Osteoblast (primary cell): ENCODE results near the gene BCL11B. TPM values are rescaled to one million over a fixed set of nuclear protein-coding genes. Genes with fewer than 3 reads are reported as not detected.

Experiments used
- DNase-seq: peaks from one replicate; pipeline ENCODE4 v3.0.0; 2011; ENCODE audit warnings: low spot score, mixed read lengths; ENCODE audit not compliant: insufficient read length; ENCODE audit errors: missing footprints
- H2AFZ ChIP-seq: 2 replicates; pipeline ENCODE4 v1.6.0; 2011; ENCODE audit warnings: mild to moderate bottlenecking, low read length
- H3K27ac ChIP-seq: 2 replicates; pipeline ENCODE4 v1.5.1; 2011; ENCODE audit warnings: mild to moderate bottlenecking, low read depth, low read length, moderate library complexity
- H3K27me3 ChIP-seq: 2 replicates; pipeline ENCODE4 v1.6.0; 2012; ENCODE audit warnings: mild to moderate bottlenecking, control low read depth, inconsistent platforms, low read length, moderate library complexity; ENCODE audit not compliant: insufficient read depth
- H3K36me3 ChIP-seq: 2 replicates; pipeline ENCODE4 v1.5.1; 2011; ENCODE audit warnings: mild to moderate bottlenecking, low read length, control low read depth, moderate library complexity; ENCODE audit not compliant: insufficient read depth
- H3K4me1 ChIP-seq: 2 replicates; pipeline ENCODE4 v1.5.1; 2011; ENCODE audit warnings: mild to moderate bottlenecking, low read length, control low read depth, moderate library complexity; ENCODE audit not compliant: insufficient read depth
- H3K4me2 ChIP-seq: 2 replicates; pipeline ENCODE4 v1.6.0; 2011; ENCODE audit warnings: mild to moderate bottlenecking, low read length; ENCODE audit not compliant: insufficient read depth
- H3K4me3 ChIP-seq: fragments of 200-600 bp; sonication (generic); 3 replicates; pipeline ENCODE4 v1.5.1; 2012; ENCODE audit warnings: mild to moderate bottlenecking, low read length, inconsistent platforms; ENCODE audit not compliant: insufficient read depth
- H3K79me2 ChIP-seq: 2 replicates; pipeline ENCODE4 v1.6.0; 2012; ENCODE audit warnings: mild to moderate bottlenecking, low read length, control low read depth, inconsistent platforms; ENCODE audit not compliant: insufficient read depth
- H3K9me3 ChIP-seq: 2 replicates; pipeline ENCODE4 v1.5.1; 2011; ENCODE audit warnings: low read depth, low read length, control low read depth
- H4K20me1 ChIP-seq: 2 replicates; pipeline ENCODE4 v1.6.0; 2012; ENCODE audit warnings: mild to moderate bottlenecking, low read length, control low read depth; ENCODE audit not compliant: insufficient read depth
- total RNA-seq: library from RNA; depleted of rRNA; stranded (reverse); fragments of >200 nt; gene quantifications from 2 replicates; pipeline ENCODE4 v1.2.3, GENCODE V29; 2012
- TF ChIP-seq, protein P1 (sequence below): IDR thresholded peaks from 2 replicates; pipeline ENCODE4 v1.5.1; 2011; ENCODE audit warnings: mild to moderate bottlenecking, low read depth, low read length, moderate library complexity; ENCODE audit errors: extremely low read depth

BCL11B gene
- total RNA-seq, 1 donor = 0.36 TPM

DNA sequence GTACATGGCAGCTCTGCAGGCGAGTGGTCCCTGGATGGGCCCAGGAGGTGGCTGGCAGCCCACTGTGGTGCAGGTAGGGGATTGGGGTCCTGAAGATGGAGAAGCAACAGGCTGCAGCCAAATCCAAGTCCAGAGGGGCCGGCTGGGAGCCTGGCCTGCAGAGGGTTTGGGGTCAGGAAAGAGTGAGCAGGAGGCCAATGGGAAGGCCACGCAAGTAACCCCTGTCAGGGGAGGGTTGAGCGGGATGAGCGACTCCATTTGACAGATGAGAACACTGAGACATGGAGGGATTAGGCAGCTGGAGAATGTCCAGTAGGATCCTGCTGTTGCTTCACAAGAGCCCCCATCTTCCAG is 136.0 kb downstream of the BCL11B start:
- H3K27me3 ChIP-seq = no peaks in the 10 kb centered on the region
- no peaks in the 10 kb centered on the region for H3K79me2 ChIP-seq
- no peak overlapping the region for H3K27ac ChIP-seq
- H3K4me2 ChIP-seq = no peak overlapping the region
- no peak overlapping the region for H3K4me3 ChIP-seq
- TF ChIP-seq, protein P1, sequence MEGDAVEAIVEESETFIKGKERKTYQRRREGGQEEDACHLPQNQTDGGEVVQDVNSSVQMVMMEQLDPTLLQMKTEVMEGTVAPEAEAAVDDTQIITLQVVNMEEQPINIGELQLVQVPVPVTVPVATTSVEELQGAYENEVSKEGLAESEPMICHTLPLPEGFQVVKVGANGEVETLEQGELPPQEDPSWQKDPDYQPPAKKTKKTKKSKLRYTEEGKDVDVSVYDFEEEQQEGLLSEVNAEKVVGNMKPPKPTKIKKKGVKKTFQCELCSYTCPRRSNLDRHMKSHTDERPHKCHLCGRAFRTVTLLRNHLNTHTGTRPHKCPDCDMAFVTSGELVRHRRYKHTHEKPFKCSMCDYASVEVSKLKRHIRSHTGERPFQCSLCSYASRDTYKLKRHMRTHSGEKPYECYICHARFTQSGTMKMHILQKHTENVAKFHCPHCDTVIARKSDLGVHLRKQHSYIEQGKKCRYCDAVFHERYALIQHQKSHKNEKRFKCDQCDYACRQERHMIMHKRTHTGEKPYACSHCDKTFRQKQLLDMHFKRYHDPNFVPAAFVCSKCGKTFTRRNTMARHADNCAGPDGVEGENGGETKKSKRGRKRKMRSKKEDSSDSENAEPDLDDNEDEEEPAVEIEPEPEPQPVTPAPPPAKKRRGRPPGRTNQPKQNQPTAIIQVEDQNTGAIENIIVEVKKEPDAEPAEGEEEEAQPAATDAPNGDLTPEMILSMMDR = no peak
- H3K4me1 ChIP-seq = no peaks in the 10 kb centered on the region
- no peaks in the 10 kb centered on the region for H4K20me1 ChIP-seq
- DNase-seq = peak; percentile 10
- H2AFZ ChIP-seq = no peak overlapping the region
- H3K36me3 ChIP-seq = no peaks in the 10 kb centered on the region
- no peaks in the 10 kb centered on the region for H3K9me3 ChIP-seq

DNA sequence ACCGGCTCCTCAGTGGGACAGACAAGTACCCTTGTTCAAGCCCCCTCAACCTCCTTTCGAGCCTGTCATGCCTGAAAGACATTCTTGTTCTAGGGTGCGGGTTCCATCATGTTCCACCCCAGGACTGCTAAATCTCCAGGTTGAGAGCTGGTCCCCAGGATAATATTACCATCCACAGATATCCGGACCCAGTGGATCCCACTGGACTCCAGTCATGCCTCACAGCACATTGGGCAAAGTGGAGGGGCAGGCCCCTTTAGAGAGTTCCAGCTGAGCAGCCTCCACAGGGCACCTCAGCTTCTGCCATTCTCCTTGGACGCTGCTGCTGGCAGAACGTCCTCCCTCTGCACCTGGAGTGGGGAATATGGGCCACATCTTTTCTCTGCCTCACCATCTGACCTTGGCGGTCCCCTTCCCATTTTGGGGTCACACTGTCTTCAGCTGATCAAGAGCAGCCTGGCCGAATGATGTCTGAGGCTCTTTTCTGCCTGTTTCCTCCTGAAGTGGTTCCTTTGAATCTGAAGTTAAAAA is 137.4 kb downstream of the BCL11B start:
- Histone ChIP-seq H3K79me2 (no peaks in the 10 kb centered on the region), H3K9me3 (no peaks in the 10 kb centered on the region), H3K36me3 (no peaks in the 10 kb centered on the region), H3K4me2 (no peak overlapping the region), H2AFZ (no peak overlapping the region), H3K4me3 (no peak overlapping the region), H4K20me1 (no peaks in the 10 kb centered on the region), H3K4me1 (no peaks in the 10 kb centered on the region), H3K27me3 (no peaks in the 10 kb centered on the region), H3K27ac (no peak overlapping the region)
- DNase-seq = no peak
- TF ChIP-seq, protein P1 = no peak

DNA sequence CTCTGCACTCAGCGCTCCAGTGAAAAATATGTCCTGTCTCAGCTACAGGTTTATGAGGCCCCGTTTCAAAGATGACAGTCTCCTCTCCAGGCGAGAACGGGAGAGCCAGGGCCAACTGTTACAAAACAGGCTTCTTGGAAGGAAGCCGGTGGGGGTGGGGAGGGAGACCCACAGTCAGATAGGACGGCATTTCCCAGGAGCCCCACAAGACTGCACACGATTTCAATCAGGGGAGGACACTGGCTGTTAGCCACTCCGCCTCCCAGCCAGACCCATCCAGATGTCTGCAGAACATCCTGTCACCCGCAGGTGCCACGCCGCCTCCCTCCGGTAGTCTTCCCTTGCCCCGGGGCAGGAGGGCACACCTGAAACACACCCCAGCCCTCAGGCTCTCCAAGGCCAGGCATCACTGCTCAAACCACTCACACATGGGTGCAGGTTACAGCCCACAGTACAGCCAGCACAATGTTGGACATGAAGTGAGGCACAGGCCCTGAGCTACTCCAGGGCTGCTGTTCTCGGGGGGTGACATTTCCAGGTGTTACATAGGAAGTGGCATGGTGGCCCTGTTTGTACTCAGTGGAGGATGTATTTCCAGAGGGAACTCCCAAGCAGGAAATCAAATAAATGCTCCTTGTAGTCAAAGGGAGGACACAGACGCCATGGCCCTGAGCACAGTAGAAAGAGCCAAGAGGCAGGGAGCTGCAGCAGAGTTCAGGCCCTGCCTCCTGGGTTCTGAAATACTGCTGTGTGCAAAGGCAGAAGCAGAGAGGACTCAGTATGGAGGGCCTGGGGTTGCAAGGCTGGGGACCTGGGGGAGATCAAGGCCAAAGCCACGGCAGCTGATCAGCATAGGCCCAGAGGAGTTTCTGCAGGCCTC is 138.1 kb downstream of the BCL11B start:
- Histone ChIP-seq H3K9me3 (no peaks in the 10 kb centered on the region), H3K4me2 (no peak overlapping the region), H4K20me1 (no peaks in the 10 kb centered on the region), H3K4me1 (no peaks in the 10 kb centered on the region), H3K27me3 (no peaks in the 10 kb centered on the region), H3K4me3 (no peak overlapping the region), H3K36me3 (no peaks in the 10 kb centered on the region), H3K79me2 (no peaks in the 10 kb centered on the region), H3K27ac (no peak overlapping the region), H2AFZ (no peak overlapping the region)
- TF ChIP-seq, protein P1 = no peak
- DNase-seq = peak; percentile 69

DNA sequence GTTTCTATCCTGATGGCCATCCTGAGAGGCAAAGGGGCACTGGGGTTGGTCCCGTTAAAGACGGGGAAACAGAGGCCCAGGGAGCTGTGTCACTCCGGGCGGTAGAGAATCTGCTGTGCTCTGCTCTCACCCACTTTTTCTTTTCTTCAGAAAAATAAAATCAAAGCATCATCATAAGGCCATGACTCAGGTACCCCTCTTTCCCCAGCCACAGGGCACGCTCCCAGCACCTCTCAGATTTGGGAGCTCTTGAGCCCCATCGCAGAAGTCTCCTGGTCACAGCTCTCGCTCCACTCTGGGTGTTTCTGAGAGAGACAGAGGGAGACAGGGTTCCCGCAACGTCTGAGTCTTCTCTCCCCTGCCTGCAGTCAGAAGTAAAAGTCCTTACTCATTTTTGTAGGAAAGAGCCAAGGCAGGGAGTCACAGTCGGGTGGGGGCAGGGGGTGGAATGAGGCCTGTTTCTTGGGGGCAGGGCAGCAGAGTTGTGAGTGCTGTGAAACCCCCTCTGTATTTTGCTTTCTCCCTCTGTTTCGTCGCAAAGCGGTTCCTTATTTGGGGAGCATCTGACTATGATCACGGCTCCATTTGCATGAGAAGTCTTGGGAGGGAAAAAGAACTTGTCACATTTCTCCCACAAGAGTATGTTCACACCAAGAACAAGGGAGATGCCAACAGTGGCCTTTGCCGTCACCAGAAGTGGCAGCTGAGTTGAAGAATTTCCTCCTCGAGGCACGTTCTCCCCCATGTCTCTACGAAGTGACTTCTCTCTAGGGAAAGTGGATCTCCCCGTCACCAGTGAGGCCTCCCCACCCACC is 139.0 kb downstream of the BCL11B start:
- Histone ChIP-seq H3K4me2 (no peak overlapping the region), H3K9me3 (no peaks in the 10 kb centered on the region), H3K27me3 (no peaks in the 10 kb centered on the region), H2AFZ (no peak overlapping the region), H3K4me3 (no peak overlapping the region), H3K36me3 (no peaks in the 10 kb centered on the region), H4K20me1 (no peaks in the 10 kb centered on the region), H3K27ac (no peak overlapping the region), H3K4me1 (no peaks in the 10 kb centered on the region), H3K79me2 (no peaks in the 10 kb centered on the region)
- TF ChIP-seq, protein P1 = no peak
- DNase-seq = no peak
